ENCODE data around the gene SS18L1.

DNA sequence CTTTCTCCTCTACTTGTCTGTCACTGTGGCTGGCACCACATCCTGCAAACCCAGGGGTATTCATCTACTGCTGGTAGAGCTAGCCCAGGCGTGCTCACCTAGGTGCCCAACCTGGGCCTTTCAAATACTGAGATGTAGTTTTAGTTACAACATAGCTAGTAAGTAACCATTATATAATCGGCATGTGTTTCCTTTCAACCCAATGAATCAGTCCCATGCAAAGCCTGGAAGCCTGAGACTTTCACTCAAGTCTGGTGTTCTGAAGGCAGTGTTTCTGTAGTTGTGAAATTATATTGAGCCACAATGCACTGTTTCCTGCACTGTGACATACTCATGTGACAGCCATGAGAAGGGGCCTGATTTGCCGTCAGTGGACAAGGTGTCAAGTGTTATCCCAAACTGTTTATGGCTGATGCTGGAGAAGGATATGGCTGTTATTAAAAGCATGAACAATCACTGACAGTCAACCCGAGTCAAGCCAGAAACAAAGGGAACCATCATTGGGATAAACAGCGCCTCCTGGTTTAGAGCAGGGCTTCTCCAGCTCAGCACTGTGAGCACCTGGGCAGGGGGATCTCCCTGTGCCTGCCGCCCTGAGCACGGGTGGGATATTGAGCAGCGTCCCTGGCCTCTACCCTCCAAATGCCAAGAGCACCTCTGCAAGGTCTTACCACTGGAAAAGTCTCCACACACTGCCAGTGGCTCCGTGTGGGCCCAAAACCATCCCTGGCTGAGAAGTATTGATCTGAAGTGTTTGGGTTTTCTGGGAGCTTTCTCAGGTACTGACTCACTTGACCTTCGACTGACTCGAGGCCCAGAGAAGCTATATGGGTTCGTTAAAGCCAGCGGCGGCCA lies 1.9 kb upstream of the SS18L1 start:
- TF ChIP-seq EZH2 (IDR thresholded peaks at IDR 0.05) (no peak), POLR2AphosphoS5 (IDR thresholded peaks at IDR 0.05; ENCODE audit: borderline replicate concordance, low read depth, low read length) (no peak), FOXP2 (optimal IDR thresholded peaks at IDR 0.05; ENCODE audit: control extremely low read depth, extremely low read length, insufficient read depth) (no peak)

Measured in SK-N-MC (cell line).